ENCODE data around the gene ZNF260.

The ZNF260 gene

GRCh38 chr19:36528194-36528920, at the start of gene ZNF260:
Gene ZNF260 (minus strand): TSS chr19:36528271. CDS start chr19:36515238, 13,033 bp downstream.
- Histone ChIP-seq H3K79me2 (ENCODE audit: insufficient read depth, low read length) (peaks cover 53% of the 10 kb centered on the region), H3K9me2 (replicated peaks; ENCODE audit: insufficient read depth, low read length) (no peaks in the 10 kb centered on the region), H3K27ac (ENCODE audit: low read depth, low read length) (peak within 1 kb of the TSS; percentile 72), H3K36me3 (ENCODE audit: low read length) (peaks cover 5% of the 10 kb centered on the region; the same call in 1 of the 2 replicates), H3K9me3 (ENCODE audit: insufficient read depth, low read length) (peaks cover under 1% of the 10 kb centered on the region; the same call in 1 of the 2 replicates), H3F3A (ENCODE audit: insufficient read depth) (peaks cover 5% of the 10 kb centered on the region; the same call in 1 of the 2 replicates), H3K4me3 (ENCODE audit: insufficient read depth, low read length, poor library complexity, severe bottlenecking) (peak within 1 kb of the TSS; percentile 65), H4K20me1 (ENCODE audit: low read depth, low read length) (no peaks in the 10 kb centered on the region), H2AFZ (ENCODE audit: low read depth, low read length, severe bottlenecking) (peak within 1 kb of the TSS; percentile 98), H3K4me2 (ENCODE audit: low read depth, low read length, poor library complexity, severe bottlenecking) (peak within 1 kb of the TSS; percentile 93), H3K9ac (ENCODE audit: low read length) (peak within 1 kb of the TSS; percentile 82), H3K27me3 (ENCODE audit: low read length) (no peaks in the 10 kb centered on the region)
- no peak for TF ChIP-seq EZH2phosphoT487 (conservative IDR thresholded peaks at IDR 0.05; ENCODE audit: low read length)
- TF ChIP-seq, protein P1, sequence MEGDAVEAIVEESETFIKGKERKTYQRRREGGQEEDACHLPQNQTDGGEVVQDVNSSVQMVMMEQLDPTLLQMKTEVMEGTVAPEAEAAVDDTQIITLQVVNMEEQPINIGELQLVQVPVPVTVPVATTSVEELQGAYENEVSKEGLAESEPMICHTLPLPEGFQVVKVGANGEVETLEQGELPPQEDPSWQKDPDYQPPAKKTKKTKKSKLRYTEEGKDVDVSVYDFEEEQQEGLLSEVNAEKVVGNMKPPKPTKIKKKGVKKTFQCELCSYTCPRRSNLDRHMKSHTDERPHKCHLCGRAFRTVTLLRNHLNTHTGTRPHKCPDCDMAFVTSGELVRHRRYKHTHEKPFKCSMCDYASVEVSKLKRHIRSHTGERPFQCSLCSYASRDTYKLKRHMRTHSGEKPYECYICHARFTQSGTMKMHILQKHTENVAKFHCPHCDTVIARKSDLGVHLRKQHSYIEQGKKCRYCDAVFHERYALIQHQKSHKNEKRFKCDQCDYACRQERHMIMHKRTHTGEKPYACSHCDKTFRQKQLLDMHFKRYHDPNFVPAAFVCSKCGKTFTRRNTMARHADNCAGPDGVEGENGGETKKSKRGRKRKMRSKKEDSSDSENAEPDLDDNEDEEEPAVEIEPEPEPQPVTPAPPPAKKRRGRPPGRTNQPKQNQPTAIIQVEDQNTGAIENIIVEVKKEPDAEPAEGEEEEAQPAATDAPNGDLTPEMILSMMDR (IDR thresholded peaks at IDR 0.05; ENCODE audit: insufficient read depth, low read length, poor library complexity, severe bottlenecking) = no peak

DNA sequence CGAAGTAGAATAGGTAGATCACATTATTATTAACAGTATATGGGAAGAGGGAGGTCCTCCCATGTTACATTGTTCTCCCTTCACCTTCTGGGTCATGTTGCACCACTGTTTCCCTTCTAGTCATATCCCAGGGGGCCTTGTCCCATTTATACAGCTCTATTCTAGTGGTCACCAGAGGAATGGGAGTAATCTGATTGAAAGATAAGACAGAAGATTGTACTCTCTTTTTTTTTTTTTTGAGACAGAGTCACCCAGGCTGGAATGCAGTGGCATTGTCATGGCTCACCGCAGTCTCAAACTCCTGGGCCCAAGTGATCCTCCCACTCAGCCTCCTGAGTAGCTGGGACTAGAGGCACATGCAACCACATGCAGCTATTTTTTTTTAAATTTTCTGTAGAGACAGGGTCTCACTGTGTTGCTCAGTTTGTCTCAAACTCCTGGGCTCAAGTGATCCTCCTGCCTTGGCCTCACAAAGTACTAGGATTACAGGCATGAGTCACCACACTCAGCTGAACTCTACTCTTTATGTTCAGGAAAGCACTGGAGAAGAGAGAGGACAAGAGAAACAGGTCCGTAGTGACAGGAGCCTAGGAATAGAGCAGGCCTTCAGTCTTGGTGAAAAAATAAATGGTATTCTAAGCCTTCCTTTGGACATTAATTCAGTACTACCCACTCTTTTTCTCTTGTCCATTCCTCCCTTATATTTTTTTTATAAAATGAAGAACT, 49.4 kb upstream of the ZNF260 start:
- no peaks in the 10 kb centered on the region for H3K9me3 ChIP-seq (ENCODE audit: insufficient read depth, low read length)
- H3K36me3 ChIP-seq (ENCODE audit: low read length) = peaks cover 35% of the 10 kb centered on the region
- H3K9ac ChIP-seq (ENCODE audit: low read length) = no peak overlapping the region
- peaks cover 32% of the 10 kb centered on the region for H3K79me2 ChIP-seq (ENCODE audit: insufficient read depth, low read length)
- no peaks in the 10 kb centered on the region for H4K20me1 ChIP-seq (ENCODE audit: low read depth, low read length)
- no peak overlapping the region for H3K4me3 ChIP-seq (ENCODE audit: insufficient read depth, low read length, poor library complexity, severe bottlenecking)
- no peak overlapping the region for H2AFZ ChIP-seq (ENCODE audit: low read depth, low read length, severe bottlenecking)
- H3F3A ChIP-seq (ENCODE audit: insufficient read depth) = no peaks in the 10 kb centered on the region
- no peaks in the 10 kb centered on the region for H3K27me3 ChIP-seq (ENCODE audit: low read length)
- no peaks in the 10 kb centered on the region for H3K9me2 ChIP-seq (replicated peaks; ENCODE audit: insufficient read depth, low read length)
- H3K4me2 ChIP-seq (ENCODE audit: low read depth, low read length, poor library complexity, severe bottlenecking) = no peak overlapping the region
- TF ChIP-seq EZH2phosphoT487 (conservative IDR thresholded peaks at IDR 0.05; ENCODE audit: low read length) = no peak
- TF ChIP-seq, protein P1 (IDR thresholded peaks at IDR 0.05; ENCODE audit: insufficient read depth, low read length, poor library complexity, severe bottlenecking) = no peak
- no peak overlapping the region for H3K27ac ChIP-seq (ENCODE audit: low read depth, low read length)

DNA sequence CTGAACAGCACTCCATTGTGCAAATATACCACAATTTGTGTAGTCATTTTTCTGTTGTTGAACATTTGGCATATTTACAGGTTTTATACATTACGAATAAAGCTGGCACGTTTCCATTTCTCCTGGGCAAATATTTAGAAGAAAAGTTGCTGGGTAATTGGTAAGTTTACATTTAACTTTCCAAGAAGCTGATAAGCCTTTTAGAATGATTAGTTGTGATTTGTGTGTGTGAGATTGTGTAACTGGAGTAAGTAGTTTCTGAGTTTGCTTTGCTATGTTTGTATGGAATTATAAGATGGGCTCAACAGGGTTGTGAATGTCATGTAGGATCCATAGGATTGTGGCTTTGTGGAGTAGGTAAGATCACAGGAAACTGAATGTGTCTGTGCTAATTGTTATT, 46.7 kb upstream of the ZNF260 start:
- Histone ChIP-seq H3K9me2 (replicated peaks; ENCODE audit: insufficient read depth, low read length) (no peaks in the 10 kb centered on the region), H3K9me3 (ENCODE audit: insufficient read depth, low read length) (no peaks in the 10 kb centered on the region), H3K9ac (ENCODE audit: low read length) (peak overlapping the region; percentile 70; the same call in 1 of the 2 replicates), H3K27me3 (ENCODE audit: low read length) (no peaks in the 10 kb centered on the region), H3K79me2 (ENCODE audit: insufficient read depth, low read length) (peaks cover 41% of the 10 kb centered on the region), H3K4me3 (ENCODE audit: insufficient read depth, low read length, poor library complexity, severe bottlenecking) (peak overlapping the region; percentile 59), H2AFZ (ENCODE audit: low read depth, low read length, severe bottlenecking) (no peak overlapping the region), H3F3A (ENCODE audit: insufficient read depth) (no peaks in the 10 kb centered on the region), H4K20me1 (ENCODE audit: low read depth, low read length) (no peaks in the 10 kb centered on the region), H3K4me2 (ENCODE audit: low read depth, low read length, poor library complexity, severe bottlenecking) (peak overlapping the region; percentile 69), H3K36me3 (ENCODE audit: low read length) (peaks cover 14% of the 10 kb centered on the region; the same call in 1 of the 2 replicates), H3K27ac (ENCODE audit: low read depth, low read length) (no peak overlapping the region)
- TF ChIP-seq, protein P1 (IDR thresholded peaks at IDR 0.05; ENCODE audit: insufficient read depth, low read length, poor library complexity, severe bottlenecking) = no peak
- TF ChIP-seq EZH2phosphoT487 (conservative IDR thresholded peaks at IDR 0.05; ENCODE audit: low read length) = no peak

Data from SU-DHL-6 (cell line).